D721Med (cell line): ENCODE measurements around the gene ZNF487.

Experiments
- DNase-seq: peaks from one replicate; pipeline ENCODE4 v3.0.0; 2011; ENCODE audit warnings: low spot score; ENCODE audit not compliant: insufficient read length
- FAIRE-seq: peaks from 2 replicates; lab custom pipeline; 2011; peaks lifted over from hg19 to GRCh38; lab: Jason Lieb, UNC
- TF ChIP-seq, protein P1 (sequence below): IDR thresholded peaks from 2 replicates; pipeline ENCODE4 v1.5.1; 2012; ENCODE audit warnings: mild to moderate bottlenecking, control low read depth; ENCODE audit not compliant: insufficient read depth; ENCODE audit errors: missing control alignments

The ZNF487 gene

DNA sequence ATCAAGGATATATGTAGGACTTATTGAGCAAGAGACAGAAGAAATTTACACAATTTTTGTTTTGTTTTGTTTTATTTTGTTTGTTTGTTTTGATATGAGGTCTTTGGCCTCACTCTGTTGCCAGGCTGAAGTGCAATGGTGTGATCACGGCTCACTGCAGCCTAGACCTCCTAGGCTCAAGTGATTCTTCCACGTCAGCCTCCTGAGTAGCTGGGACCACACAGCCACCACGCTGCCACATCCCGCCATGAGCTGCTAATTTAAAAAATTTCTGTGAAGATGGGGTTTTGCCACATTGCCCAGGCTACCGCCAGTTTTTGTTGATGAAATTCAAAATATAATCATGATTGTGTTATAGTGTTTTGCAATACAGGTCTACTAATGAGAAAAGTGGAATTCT is 54.9 kb downstream of the ZNF487 start:
- DNase-seq (no peak), FAIRE-seq (no peak)
- TF ChIP-seq, protein P1, sequence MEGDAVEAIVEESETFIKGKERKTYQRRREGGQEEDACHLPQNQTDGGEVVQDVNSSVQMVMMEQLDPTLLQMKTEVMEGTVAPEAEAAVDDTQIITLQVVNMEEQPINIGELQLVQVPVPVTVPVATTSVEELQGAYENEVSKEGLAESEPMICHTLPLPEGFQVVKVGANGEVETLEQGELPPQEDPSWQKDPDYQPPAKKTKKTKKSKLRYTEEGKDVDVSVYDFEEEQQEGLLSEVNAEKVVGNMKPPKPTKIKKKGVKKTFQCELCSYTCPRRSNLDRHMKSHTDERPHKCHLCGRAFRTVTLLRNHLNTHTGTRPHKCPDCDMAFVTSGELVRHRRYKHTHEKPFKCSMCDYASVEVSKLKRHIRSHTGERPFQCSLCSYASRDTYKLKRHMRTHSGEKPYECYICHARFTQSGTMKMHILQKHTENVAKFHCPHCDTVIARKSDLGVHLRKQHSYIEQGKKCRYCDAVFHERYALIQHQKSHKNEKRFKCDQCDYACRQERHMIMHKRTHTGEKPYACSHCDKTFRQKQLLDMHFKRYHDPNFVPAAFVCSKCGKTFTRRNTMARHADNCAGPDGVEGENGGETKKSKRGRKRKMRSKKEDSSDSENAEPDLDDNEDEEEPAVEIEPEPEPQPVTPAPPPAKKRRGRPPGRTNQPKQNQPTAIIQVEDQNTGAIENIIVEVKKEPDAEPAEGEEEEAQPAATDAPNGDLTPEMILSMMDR: no peak

DNA sequence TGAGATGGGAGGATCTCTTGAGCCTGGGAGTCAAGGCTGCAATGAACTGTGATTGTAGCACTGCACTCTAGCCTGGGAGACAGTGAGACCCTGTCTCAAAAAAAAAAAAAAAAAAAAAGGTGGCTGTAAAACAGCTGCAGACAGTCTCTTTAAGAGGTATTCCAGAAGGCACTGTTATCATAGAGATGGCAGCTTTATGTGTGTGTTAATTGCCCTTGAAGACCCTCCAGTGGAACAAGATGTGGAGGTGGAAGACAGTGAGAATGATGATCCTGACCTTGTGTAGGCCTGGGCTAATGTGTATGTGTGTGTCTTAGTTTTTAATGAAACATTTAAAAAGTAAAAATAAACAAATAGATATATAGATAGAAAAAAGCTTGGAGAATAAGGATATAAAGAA is 66.0 kb downstream of the ZNF487 start:
- TF ChIP-seq, protein P1: no peak
- no peak for FAIRE-seq
- DNase-seq: no peak

DNA sequence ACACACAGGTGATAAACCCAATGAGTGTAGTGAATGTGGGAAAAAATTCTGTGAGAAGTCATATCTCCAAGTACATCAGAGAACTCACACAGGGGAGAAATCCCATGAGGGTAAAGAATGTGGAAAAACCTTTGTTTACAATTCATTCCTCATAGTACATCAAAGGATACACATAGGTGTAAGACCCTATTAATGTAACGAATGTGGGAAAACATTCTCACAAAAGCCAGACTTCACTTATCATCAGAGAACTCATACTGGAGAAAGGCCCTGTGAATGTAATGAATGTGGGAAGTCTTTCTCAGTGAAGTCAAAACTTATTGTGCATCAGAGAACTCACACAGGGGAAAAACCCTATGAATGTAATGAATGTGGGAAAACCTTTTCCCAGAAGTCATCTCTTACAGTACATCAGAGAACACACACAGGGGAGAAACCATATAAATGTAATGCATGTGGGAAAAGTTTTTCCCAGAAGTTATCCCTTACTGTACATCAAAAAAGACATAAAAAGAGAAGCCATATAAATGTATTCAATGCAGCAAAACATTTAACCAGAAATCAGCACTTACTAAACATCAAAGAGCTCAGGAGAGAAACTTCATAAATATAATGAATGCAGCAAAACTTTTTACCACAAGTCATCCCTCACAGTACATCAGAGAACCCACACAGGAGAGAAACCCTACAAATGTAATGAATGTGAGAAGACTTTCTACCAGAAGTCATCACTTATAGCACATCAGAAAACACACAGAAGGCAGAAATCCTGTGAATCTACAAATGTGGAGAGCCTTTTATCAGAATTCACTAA is 87.7 kb downstream of the ZNF487 start:
- TF ChIP-seq, protein P1: no peak
- FAIRE-seq: no peak
- no peak for DNase-seq
